HG03139 (cell line): ENCODE results near the gene SPOCK3.
"Not testable (repeated sequence)": the region's sequence is repeated elsewhere in the genome, so short reads cannot be mapped to it uniquely, and the experiment has no call there.

Experiments used
- ATAC-seq: cut with Tn5 transposase; IDR thresholded peaks from one replicate; pipeline ENCODE4 v1.9.1; 2021; ENCODE audit not compliant: unreplicated experiment

Gene SPOCK3

DNA sequence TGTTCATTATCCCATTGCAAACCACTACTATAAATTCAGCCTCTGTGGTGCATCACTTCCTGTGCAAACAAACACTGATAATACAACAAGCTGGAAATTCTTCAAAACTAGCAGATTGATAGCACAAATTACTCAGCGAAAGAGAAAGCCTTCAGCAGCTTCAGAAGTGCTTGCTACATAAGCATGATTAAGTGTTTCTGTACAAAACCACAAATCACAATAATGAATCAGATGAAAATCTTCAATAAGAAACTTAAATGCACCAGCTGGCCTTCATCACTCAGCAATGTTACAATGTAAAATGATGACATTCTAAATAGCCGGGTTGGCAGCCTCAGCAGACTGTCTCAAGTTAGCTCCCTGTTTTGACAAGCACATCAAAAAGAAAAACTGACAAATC, 262.2 kb downstream of the SPOCK3 start:
- no peak for ATAC-seq

DNA sequence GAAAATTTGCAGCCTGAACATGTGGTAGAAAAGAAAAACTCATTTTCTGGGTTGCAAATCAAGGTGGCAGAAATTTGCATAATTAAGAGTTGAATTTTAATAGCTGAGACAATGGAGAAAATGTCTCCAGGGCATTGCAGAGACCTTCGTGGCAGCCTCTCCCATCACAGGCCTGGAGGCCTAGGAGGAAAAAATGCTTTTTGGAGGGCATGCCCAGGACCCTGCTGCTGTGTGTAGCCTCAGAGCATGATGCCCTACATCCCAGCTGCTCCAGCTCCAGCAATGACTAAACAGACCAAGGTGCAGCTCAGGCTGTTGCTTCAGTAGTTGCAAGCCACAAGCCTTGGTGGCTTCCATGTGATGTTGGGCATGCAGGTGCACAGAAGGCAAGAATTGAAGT, 266.1 kb downstream of the SPOCK3 start:
- not testable (repeated sequence) for ATAC-seq

GRCh38 chr4:166965562-166965961, 268.7 kb downstream of the SPOCK3 start:
- no peak for ATAC-seq

DNA sequence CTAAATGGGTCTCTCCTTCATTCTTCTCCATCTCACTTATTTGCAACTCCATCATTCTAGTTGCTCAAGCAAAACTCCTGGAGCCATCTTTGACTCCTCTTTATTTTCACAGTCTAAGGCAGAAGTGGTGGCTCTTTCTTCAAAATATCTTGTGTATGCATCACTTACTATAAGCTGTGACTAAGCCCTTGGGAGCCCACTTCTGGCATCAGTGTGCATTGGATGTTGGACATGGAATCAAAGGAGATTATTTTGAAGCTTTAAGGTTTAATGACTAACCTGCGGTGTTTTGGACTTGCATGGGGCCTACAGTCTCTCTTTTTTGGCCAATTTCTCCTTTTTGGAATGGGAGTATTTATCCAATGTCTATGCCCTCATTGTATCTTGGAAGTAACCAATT, 276.8 kb downstream of the SPOCK3 start:
- ATAC-seq, result no peak

- ATAC-seq, result no peak
Measured at GRCh38 chr4:166956484-166956883, 277.8 kb downstream of the SPOCK3 start.

DNA sequence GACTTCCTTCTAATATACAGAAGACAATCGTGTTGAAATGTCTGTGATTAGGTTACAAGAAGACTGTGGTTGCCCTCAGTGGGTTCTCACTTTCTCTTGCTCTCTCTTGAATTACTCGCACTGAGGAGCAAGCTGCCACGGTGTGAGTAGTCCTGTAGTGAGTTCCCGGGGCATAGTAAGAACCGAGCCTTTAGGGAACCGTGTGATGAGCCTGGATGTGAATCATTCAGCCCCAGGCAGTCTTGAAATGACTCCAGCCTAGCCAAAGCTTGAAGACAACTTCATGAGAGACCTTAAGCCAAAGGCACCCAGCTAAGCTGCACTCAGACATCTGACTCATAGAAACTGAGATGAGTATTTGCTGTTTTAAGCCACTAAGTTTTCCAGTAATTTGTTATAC, 292.7 kb downstream of the SPOCK3 start:
- ATAC-seq, result no peak

DNA sequence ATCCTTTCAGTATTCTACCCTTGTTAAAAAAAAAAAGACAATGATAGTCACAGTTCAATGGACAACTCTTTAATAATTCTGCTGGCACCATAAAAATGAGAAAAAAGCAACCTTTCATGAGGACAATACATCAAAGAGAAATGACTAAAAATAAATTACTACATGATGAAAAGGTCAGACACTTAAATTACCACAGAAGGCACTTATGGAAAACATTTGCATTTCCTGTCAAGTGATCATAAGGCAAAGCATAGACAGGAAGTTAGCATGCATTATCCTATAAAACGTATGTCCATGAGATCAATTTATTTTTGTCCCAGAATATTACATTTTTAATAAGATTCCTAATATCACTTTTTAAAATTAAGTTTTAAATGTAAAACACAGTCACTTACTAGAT, 303.8 kb downstream of the SPOCK3 start:
- no peak for ATAC-seq

GRCh38 chr4:166924424-166924823, 309.9 kb downstream of the SPOCK3 start:
- ATAC-seq, result no peak

- ATAC-seq, result no peak
Measured at GRCh38 chr4:166913926-166914325, 320.4 kb downstream of the SPOCK3 start.

DNA sequence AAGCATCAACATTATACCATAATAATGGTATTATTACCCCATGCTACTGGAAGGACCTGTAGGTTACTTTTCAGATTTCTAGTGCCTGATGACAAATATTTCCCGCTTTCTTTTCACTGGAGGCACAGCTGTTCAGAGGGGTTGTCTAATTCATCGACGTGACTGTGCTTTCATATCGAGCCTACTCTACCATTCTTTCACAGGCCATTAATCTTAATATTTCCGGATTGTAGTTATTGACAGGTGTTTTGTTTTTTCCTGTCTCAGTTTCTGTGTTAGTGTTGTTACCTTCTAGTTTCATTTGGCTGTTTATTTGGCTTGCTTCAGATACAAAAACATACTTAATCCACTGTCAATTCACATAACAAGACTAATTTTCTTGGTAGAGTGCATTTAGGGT, 330.9 kb downstream of the SPOCK3 start:
- no peak for ATAC-seq

DNA sequence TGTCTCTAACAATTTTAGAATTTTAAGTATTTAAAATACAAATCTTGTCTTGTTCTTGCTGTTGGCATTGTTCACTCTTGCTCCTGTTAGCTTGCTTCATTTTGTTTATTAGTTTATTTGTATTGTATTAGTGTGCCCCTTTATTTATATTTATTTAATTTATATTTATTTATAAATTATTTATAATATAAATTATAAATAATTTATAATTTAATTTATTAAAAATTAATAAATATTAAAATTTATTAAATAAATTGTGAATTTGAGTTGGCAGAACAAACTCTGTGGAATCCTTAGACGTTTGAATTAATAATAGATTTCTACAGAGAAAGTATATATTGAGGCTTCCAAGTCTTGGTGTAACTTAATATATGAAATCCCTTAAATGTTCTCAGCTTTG, 331.4 kb downstream of the SPOCK3 start:
- ATAC-seq, result no peak

GRCh38 chr4:166896254-166896653, 338.0 kb downstream of the SPOCK3 start:
- ATAC-seq, result no peak

GRCh38 chr4:166895771-166896170, 338.5 kb downstream of the SPOCK3 start:
- no peak for ATAC-seq

DNA sequence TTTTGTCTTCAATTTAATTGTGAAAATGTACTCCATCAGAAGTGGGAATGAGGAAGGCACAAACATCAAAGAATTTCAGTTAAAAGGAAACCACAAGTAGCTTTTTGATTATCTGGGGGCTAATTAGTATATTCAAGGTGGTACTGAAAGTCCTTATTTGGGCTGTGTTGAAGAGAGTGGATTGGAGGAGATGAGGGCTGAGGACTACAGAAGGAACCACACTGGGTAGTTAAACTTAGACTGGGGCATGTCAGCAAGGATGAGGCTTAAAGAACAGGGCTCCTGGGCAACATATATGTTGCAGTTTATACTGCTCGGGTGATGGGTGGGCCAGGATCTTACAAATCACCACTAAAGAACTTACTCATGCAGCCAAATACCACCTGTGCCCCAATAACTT, 346.8 kb downstream of the SPOCK3 start:
- ATAC-seq, result no peak

GRCh38 chr4:166886718-166887117, 347.6 kb downstream of the SPOCK3 start:
- no peak for ATAC-seq

- ATAC-seq, result no peak
Measured at GRCh38 chr4:166882221-166882620, 352.1 kb downstream of the SPOCK3 start.

DNA sequence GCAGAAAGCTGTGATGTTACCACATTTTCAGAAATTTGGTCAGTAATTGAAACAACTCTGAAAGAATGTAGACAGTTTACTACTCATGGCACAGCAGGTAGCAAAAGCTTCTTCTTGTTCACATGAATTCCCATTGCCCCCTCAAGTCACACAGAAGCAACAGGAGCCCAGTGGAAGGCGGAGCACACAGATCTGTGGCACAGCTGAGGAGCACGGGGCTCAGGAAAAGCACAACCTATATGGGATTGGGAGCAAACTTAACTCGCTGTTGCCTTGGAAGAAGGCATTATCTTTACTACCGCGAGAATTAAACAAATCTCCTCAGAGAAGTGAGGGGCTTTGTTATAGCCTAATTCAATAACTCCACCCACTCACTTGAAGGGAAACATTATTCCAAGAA, 358.5 kb downstream of the SPOCK3 start:
- ATAC-seq, result no peak

- ATAC-seq, result no peak
Measured at GRCh38 chr4:166862032-166862431, 372.3 kb downstream of the SPOCK3 start.

GRCh38 chr4:166850398-166850797, 383.9 kb downstream of the SPOCK3 start:
- ATAC-seq, result not testable (repeated sequence)

GRCh38 chr4:166846939-166847338, 387.4 kb downstream of the SPOCK3 start:
- no peak for ATAC-seq

- no peak for ATAC-seq
Measured at GRCh38 chr4:166842795-166843261, 391.5 kb downstream of the SPOCK3 start.

DNA sequence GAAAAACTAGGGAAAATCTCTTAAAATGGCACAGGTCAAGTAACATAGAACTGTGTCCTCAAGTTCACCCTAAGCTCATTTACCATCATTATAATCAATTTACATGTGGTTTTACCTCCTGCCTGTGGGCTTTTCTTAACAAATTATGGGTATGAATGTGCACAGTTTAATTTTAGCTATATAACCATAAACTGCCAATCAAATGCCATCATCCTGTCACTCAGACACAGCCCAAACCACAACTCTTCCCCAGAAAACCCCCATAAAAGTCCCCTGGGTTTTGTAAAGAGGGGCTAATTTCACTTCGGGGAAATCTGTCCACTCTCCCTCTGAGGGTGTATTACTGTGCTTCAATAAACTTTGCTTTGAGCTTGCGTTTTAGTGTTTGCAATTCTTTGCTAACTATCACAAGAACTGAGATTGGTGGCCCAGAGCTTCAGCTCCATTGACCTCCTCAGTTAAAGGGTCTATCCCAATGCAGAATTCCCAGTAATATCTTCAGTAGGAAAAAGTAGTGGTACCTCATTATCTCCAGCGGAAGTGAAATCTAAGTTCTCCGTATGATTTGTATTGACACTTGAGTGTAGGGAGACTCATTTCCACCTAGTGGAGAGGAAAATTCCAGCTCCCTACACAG, 394.6 kb downstream of the SPOCK3 start:
- ATAC-seq, result peak; percentile 50

DNA sequence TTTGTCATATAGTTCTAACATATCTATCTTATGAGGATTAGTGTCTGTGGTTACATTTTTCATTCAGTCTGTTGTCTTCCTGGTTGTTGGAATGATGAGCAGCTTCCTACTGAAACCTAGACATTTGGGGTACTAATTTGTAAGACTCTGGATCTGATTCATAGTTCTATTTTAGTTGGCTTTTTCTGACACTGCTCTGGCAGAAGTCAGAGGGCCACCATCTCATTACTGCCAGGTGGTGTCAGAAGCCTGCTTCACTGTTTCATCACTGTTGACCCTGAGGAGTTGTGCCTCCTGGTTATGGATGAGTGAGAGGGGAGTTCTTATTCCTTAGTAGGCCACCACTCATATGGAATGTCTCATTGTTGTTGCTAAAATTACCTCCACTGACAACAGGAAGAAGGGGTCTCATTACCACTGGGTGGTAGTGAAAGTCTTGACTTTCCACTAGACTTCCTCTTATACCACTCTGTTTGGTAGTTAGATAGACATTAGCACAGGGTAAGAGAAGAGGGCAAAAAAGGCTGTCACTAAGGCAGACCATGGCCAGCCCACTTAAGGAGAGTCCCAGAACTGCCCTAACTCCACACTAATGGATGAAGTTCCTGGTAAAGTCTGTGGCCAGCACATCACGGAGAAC, 395.2 kb downstream of the SPOCK3 start:
- peak; percentile 57 for ATAC-seq
